Measurements from ENCODE around the gene HSPA12B.
"Not testable (repeated sequence)": the region's sequence is repeated elsewhere in the genome, so short reads cannot be mapped to it uniquely, and the experiment has no call there.

HSPA12B gene

GRCh38 chr20:3785240-3786125, 53.0 kb downstream of the HSPA12B start:
- H3K4me1 ChIP-seq (ENCODE audit: control insufficient read depth, insufficient read depth, low read length) = no peaks in the 10 kb centered on the region
- H3K27me3 ChIP-seq (ENCODE audit: control insufficient read depth, insufficient read depth, low read length) = peaks cover 3% of the 10 kb centered on the region
- peak overlapping the region; percentile 83 for H3K4me3 ChIP-seq (ENCODE audit: low read depth, low read length)
- no peaks in the 10 kb centered on the region for H3K9me3 ChIP-seq (ENCODE audit: control insufficient read depth, insufficient read depth, low read length)
- peak overlapping the region; percentile 47 for H3K27ac ChIP-seq (ENCODE audit: low read depth, low read length)
- H3K36me3 ChIP-seq (ENCODE audit: control insufficient read depth, insufficient read depth, low read length) = peaks cover 3% of the 10 kb centered on the region; the same call in 1 of the 2 replicates
- peak overlapping the region; percentile 58; the same call in 1 of the 2 replicates for H3K9ac ChIP-seq (ENCODE audit: low read depth, low read length)

DNA sequence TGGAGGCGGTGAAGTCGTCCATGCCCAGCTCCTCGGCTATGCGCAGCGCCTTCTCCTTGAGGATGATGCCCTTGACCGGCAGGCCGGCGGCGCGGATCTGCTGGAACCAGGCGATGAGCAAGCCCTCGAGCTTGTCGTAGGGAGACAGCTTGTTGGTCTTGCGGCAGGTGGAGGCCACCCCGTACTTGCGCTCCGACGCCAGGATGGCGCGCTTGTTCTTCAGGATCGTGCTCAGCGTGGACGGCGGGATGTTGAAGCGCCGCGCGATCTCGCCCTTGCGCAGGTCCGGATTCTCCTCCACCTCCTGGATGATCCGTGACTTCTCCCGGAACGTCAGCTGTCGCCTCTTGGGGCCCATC, 53.6 kb downstream of the HSPA12B start:
- Histone ChIP-seq H3K4me1 (ENCODE audit: control insufficient read depth, insufficient read depth, low read length) (no peaks in the 10 kb centered on the region), H3K9ac (ENCODE audit: low read depth, low read length) (peak overlapping the region; percentile 58; the same call in 1 of the 2 replicates), H3K4me3 (ENCODE audit: low read depth, low read length) (peak overlapping the region; percentile 83), H3K9me3 (ENCODE audit: control insufficient read depth, insufficient read depth, low read length) (no peaks in the 10 kb centered on the region), H3K27me3 (ENCODE audit: control insufficient read depth, insufficient read depth, low read length) (no peaks in the 10 kb centered on the region; the same call in 1 of the 2 replicates), H3K27ac (ENCODE audit: low read depth, low read length) (peak overlapping the region; percentile 47), H3K36me3 (ENCODE audit: control insufficient read depth, insufficient read depth, low read length) (peaks cover 3% of the 10 kb centered on the region; the same call in 1 of the 2 replicates)

DNA sequence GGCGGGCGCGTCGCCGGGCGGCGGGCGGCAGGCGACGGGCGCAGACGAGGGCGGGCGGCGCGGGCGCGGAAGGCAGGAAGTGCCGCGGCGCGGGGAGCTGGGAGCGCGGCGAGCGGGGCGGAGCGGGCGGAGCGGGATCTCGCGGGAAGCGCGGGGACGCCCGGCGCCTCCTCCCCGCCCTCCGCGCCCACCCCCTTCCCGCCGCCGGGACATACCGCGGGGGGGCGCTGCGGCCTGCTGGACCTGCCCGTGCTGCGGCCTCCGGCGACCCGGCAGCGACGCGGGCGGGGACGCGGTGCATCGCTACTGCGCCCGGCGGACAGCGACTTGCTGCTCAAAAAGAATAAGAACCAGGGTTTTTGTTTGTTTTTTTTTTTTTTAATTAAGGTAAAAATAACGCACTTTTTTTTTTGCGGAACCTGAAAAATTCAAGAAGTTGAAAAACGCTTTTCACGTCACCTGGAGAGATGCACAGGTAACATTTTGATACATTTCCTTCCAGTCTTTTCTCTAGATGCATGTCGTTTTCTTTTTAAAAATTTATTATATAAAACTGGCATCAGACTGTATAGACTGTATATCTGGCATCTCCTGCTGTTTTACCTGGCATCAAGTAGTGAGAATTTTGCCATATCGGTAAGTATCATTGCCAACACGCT, 54.3 kb downstream of the HSPA12B start, which contains the start of gene CENPB:
CENPB (minus strand) TSS at position 76 of the 659 bp plus-strand sequence. CDS start 257 bp downstream, outside the sequence.
- peaks cover 3% of the 10 kb centered on the region; the same call in 1 of the 2 replicates for H3K36me3 ChIP-seq (ENCODE audit: control insufficient read depth, insufficient read depth, low read length)

DNA sequence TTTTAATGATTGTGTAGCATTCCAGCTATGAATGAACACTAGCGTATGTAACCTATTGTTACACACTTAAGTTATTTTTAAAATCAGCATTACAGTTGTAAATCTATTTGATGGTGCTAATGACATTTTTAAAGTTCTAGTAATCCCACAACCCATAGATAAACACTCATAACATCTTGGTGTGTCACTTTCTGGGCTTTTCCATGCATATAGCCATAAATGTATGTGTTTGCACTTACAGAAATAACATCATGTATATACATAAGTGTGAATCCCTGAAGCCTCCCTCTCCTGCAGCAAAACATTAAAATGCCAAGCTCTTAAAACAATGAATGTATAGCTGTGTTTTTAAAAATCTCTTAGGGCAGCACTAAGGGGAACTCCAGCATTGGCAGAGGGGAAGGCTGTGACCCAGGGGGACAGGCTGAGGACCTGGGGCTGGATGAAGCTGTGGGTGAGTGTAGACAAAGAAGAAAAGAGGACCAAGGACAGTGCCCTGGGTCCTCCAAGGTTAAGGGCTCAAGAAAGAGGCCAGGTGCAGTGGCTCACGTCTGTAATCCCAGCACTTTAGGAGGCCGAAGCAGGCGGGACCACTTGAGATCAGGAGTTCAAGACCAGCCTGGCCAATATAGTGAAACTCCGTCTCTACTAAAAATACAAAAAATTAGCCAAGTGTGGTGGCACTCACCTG, 55.0 kb downstream of the HSPA12B start:
- peak overlapping the region; percentile 44 for H3K4me3 ChIP-seq (ENCODE audit: low read depth, low read length)
- no peaks in the 10 kb centered on the region for H3K4me1 ChIP-seq (ENCODE audit: control insufficient read depth, insufficient read depth, low read length)
- no peaks in the 10 kb centered on the region; the same call in 1 of the 2 replicates for H3K27me3 ChIP-seq (ENCODE audit: control insufficient read depth, insufficient read depth, low read length)
- no peak overlapping the region for H3K27ac ChIP-seq (ENCODE audit: low read depth, low read length)
- H3K36me3 ChIP-seq (ENCODE audit: control insufficient read depth, insufficient read depth, low read length) = peaks cover 3% of the 10 kb centered on the region; the same call in 1 of the 2 replicates
- no peaks in the 10 kb centered on the region for H3K9me3 ChIP-seq (ENCODE audit: control insufficient read depth, insufficient read depth, low read length)
- no peak overlapping the region for H3K9ac ChIP-seq (ENCODE audit: low read depth, low read length)

More for the DNA sequence above, 54.3 kb downstream of the HSPA12B start, which contains the start of gene CENPB:
- no peaks in the 10 kb centered on the region; the same call in 1 of the 2 replicates for H3K27me3 ChIP-seq (ENCODE audit: control insufficient read depth, insufficient read depth, low read length)
- H3K4me1 ChIP-seq (ENCODE audit: control insufficient read depth, insufficient read depth, low read length) = no peaks in the 10 kb centered on the region
- H3K9ac ChIP-seq (ENCODE audit: low read depth, low read length) = peak within 1 kb of the TSS; percentile 58; the same call in 1 of the 2 replicates
- H3K27ac ChIP-seq (ENCODE audit: low read depth, low read length) = peak within 1 kb of the TSS; percentile 47
- peak within 1 kb of the TSS; percentile 83 for H3K4me3 ChIP-seq (ENCODE audit: low read depth, low read length)
- H3K9me3 ChIP-seq (ENCODE audit: control insufficient read depth, insufficient read depth, low read length) = no peaks in the 10 kb centered on the region

- Histone ChIP-seq H3K27me3 (ENCODE audit: control insufficient read depth, insufficient read depth, low read length) (no peaks in the 10 kb centered on the region; the same call in 1 of the 2 replicates), H3K4me3 (ENCODE audit: low read depth, low read length) (no peak overlapping the region), H3K9ac (ENCODE audit: low read depth, low read length) (no peak overlapping the region), H3K4me1 (ENCODE audit: control insufficient read depth, insufficient read depth, low read length) (no peaks in the 10 kb centered on the region), H3K9me3 (ENCODE audit: control insufficient read depth, insufficient read depth, low read length) (no peaks in the 10 kb centered on the region), H3K36me3 (ENCODE audit: control insufficient read depth, insufficient read depth, low read length) (peaks cover 3% of the 10 kb centered on the region; the same call in 1 of the 2 replicates), H3K27ac (ENCODE audit: low read depth, low read length) (no peak overlapping the region)
These were observed 56.2 kb downstream of the HSPA12B start for GRCh38 chr20:3788685-3789155.

- H3K27me3 ChIP-seq (ENCODE audit: control insufficient read depth, insufficient read depth, low read length); H3K9me3 ChIP-seq (ENCODE audit: control insufficient read depth, insufficient read depth, low read length); H3K36me3 ChIP-seq (ENCODE audit: control insufficient read depth, insufficient read depth, low read length); H3K4me1 ChIP-seq (ENCODE audit: control insufficient read depth, insufficient read depth, low read length); H3K4me3 ChIP-seq (ENCODE audit: low read depth, low read length); H3K9ac ChIP-seq (ENCODE audit: low read depth, low read length); H3K27ac ChIP-seq (ENCODE audit: low read depth, low read length): not testable (repeated sequence)
These were observed 56.7 kb downstream of the HSPA12B start for GRCh38 chr20:3789201-3789600.

DNA sequence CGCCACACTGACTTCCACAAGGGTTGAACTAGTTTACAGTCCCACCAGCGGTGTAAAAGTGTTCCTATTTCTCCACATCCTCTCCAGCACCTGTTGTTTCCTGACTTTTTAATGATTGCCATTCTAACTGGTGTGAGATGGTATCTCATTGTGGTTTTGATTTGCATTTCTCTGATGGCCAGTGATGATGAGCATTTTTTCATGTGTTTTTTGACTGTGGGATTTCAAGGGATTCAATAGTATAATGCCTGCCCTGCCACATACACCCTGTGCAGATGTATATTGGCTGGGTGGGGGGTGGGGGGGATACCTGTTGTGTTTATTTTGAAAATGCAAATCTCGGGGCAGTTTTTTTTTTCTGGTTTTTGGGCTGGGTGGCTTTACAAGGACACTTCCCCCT, 61.7 kb downstream of the HSPA12B start:
- H3K27me3 ChIP-seq (ENCODE audit: control insufficient read depth, insufficient read depth, low read length) = not testable (repeated sequence)

GRCh38 chr20:3794701-3795420, 62.4 kb downstream of the HSPA12B start:
- peaks cover 20% of the 10 kb centered on the region for H3K4me1 ChIP-seq (ENCODE audit: control insufficient read depth, insufficient read depth, low read length)
- H3K36me3 ChIP-seq (ENCODE audit: control insufficient read depth, insufficient read depth, low read length) = peaks cover 6% of the 10 kb centered on the region; the same call in 1 of the 2 replicates
- H3K4me3 ChIP-seq (ENCODE audit: low read depth, low read length) = peak overlapping the region; percentile 65
- H3K9ac ChIP-seq (ENCODE audit: low read depth, low read length) = no peak overlapping the region
- H3K9me3 ChIP-seq (ENCODE audit: control insufficient read depth, insufficient read depth, low read length) = no peaks in the 10 kb centered on the region
- no peak overlapping the region for H3K27ac ChIP-seq (ENCODE audit: low read depth, low read length)
- H3K27me3 ChIP-seq (ENCODE audit: control insufficient read depth, insufficient read depth, low read length) = no peaks in the 10 kb centered on the region

More for the DNA sequence above, 61.7 kb downstream of the HSPA12B start:
- H3K9me3 ChIP-seq (ENCODE audit: control insufficient read depth, insufficient read depth, low read length); H3K4me3 ChIP-seq (ENCODE audit: low read depth, low read length); H3K36me3 ChIP-seq (ENCODE audit: control insufficient read depth, insufficient read depth, low read length); H3K9ac ChIP-seq (ENCODE audit: low read depth, low read length); H3K27ac ChIP-seq (ENCODE audit: low read depth, low read length): not testable (repeated sequence)
- H3K4me1 ChIP-seq (ENCODE audit: control insufficient read depth, insufficient read depth, low read length) = peaks cover 15% of the 10 kb centered on the region

DNA sequence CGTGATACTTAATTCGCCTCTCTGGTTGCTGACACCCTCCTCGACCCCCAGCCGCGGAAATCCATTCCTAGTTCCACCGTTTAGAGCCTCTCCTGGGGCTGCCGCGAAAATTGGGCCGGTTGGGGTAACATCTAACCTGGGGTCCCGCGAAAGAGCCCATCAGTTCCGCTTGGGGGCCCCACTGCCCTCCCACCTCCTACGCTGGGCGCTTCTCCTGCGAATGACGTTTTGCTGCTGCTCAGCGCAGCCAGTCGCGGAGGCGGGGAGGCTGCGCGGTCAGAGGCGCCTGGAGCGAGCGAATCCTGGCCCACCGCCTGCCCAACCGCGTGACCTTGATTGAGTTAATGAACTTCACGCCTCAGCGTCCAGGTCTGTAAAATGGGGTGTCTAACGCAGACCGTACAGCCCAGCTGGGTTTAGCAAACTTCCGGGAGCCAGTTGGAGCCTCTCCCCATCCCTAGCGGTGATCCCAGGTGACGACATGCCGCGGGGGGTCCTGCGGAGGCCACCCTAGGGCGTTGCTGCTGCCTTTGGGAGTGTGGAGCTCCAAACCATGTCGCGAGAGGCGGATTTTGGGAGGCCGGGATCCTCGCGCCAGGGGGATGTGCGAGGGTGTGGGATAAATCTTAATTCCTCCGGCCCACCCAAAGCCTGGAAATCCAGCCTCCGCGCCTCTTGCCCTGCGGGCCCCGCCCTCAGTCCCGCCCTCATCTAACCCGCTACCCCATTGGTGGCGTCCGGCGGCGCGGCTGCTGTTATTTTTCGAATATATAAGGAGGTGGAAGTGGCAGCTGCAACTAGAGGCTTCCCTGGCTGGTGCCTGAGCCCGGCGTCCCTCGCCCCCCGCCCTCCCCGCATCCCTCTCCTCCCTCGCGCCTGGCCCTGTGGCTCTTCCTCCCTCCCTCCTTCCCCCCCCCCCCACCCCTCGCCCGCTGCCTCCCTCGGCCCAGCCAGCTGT, 63.3 kb downstream of the HSPA12B start, which contains the start of gene CDC25B:
CDC25B (plus strand) TSS at position 800 of the 958 bp plus-strand sequence. CDS start 222 bp downstream, outside the sequence.
- no peaks in the 10 kb centered on the region for H3K9me3 ChIP-seq (ENCODE audit: control insufficient read depth, insufficient read depth, low read length)
- peaks cover 30% of the 10 kb centered on the region for H3K4me1 ChIP-seq (ENCODE audit: control insufficient read depth, insufficient read depth, low read length)
- H3K9ac ChIP-seq (ENCODE audit: low read depth, low read length) = peak within 1 kb of the TSS; percentile 32
- peaks cover 7% of the 10 kb centered on the region; the same call in 1 of the 2 replicates for H3K36me3 ChIP-seq (ENCODE audit: control insufficient read depth, insufficient read depth, low read length)
- peak within 1 kb of the TSS; percentile 48 for H3K27ac ChIP-seq (ENCODE audit: low read depth, low read length)
- H3K27me3 ChIP-seq (ENCODE audit: control insufficient read depth, insufficient read depth, low read length) = no peaks in the 10 kb centered on the region
- peak within 1 kb of the TSS; percentile 65 for H3K4me3 ChIP-seq (ENCODE audit: low read depth, low read length)

Data from HUES48 (cell line).